Cerebellar cortex (tissue), 1 donor: ENCODE measurements around the gene PET117.
"Not testable (repeated sequence)": the region's sequence is repeated elsewhere in the genome, so short reads cannot be mapped to it uniquely, and the experiment has no call there.

Experiments
- DNase-seq: peaks from one replicate; pipeline ENCODE4 v3.0.0-alpha.2; 2015; ENCODE audit warnings: low spot score

Gene PET117

DNA sequence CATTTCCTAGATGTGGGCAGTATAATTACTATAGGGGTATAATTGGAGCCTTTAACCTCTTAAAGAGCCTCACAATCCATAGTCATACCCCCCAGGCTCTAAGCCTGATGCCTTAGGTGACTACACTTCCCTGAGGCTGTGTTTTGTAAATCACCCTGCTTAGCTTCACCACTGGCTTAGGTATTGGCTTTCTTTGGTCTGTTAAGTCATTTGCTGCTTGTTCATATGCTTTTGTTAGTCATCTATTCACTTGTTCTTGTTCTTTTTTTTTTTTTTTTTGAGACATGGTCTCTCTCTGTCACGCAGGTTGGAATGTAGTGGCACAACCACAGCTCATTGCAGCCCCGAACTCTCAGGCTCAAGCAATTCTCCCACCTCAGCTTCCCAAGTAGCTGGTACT is 26.7 kb downstream of the PET117 start:
- DNase-seq, result no peak

DNA sequence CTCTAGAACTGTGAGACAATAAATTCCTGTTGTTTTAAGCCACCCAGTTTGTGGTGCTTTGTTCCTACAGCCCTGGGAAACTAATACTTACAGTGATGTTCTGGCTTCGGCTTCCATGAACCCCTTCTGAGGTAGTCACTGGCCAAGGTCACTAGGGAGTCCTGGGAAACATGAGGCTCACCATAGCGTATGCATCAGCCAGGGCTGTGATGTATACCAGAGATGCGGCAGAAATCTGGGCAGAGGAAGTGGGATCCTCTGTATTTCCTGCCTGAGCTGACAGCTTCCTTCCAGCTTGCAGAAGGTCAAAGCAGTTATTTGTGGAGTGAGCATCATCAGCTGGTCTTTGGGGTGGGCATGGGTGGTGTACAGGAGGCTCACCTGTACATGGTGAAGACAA is 27.9 kb downstream of the PET117 start:
- no peak for DNase-seq

- DNase-seq, result no peak
These were observed 28.7 kb downstream of the PET117 start for GRCh38 chr20:18166241-18166881.

DNA sequence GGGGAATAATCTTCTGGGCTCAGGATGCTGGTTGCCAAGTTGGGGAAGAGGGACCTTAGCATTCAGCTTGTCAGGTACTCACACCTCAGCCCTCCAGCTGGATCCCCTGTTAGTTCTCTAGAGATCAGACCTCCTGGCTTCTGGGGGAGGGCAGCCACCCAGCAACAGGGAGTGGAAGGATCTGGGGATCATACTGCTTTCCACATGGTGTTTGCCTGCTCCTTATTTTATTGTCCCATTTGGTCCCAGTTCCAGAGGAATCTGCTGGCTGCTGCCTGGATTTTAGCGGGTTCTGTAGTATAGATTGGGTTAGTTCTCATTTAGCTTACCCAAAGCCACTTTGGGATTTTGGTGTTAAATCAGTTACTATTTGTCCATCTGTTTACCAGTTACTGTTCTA is 29.3 kb downstream of the PET117 start:
- no peak for DNase-seq

DNA sequence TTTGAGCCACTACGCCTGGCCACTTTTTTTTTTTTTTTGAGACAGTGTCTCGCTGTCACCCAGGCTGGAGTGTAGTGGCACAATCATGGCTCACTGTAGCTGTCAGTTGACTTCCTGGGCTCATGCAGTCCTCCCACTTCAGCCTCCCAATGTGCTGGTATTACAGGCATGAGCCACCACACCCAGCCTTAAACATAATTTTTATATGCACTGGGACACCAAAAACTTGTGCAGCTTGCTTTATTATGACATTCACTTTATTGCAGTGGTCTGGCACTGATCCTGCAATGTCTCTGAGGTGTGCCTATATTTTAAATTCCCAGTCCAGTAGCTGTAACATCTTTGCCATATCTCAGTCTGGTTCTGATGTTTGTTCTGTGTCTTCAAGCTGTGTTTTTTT is 34.7 kb downstream of the PET117 start:
- DNase-seq, result no peak

DNA sequence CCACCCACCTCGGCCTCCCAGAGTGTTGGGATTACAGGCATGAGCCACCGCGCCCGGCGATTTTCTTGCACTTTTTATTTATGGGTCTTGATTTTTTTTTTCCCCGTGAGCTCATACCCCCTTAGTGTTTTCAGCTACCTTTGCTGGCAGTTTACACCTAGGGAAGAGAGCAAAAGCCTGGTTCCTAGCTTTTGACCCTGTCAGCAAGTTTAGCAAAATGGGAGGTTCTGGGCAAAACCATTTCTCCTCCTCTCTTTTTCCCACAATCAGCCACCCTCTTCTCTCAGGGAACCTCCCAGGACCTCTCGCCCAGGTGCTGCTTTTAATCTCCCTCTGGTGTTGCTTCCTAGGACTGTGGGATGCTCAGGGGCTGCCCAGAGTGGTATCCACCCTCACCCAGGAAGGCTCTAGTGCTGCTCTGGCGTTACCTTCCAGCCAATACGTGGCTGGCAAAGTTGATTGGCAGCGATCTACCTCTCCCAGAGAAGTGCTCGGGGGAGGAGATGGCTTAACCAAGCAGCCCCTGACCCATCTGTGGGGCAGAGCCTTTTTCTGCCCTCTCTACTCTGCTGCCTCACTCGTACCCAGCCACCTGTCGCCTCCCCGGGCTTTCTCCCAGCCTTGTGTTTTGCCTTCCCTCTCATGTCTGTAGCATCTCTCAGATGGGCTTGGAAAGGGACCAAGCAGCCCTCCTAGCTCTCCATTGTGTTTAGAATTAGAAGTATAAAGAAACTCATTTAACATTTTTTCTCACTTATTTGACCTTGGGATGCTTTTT is 37.4 kb downstream of the PET117 start:
- DNase-seq, result no peak

DNA sequence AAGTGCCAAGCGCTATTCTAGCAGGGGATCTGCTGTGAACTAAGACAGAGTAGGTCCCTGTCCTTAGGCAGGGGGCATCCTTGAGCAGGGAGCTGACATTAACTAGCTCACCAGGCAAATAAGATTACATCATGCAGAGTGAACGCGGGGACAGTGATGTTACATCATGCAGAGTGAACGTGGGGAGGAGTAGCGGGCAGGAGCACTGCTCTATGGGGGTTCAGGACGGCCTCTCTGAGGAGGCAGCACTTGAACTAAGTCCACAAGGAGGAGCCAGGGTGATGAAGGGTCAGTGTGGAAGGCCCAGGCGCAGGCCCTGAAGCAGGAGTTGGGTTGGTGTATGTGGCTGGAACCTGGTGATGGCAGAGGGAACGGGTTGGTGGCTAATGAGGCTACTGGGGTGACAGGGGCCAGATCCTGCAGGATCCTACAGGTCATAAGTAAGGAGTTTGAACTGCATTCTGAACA is 38.7 kb downstream of the PET117 start:
- no peak for DNase-seq

DNA sequence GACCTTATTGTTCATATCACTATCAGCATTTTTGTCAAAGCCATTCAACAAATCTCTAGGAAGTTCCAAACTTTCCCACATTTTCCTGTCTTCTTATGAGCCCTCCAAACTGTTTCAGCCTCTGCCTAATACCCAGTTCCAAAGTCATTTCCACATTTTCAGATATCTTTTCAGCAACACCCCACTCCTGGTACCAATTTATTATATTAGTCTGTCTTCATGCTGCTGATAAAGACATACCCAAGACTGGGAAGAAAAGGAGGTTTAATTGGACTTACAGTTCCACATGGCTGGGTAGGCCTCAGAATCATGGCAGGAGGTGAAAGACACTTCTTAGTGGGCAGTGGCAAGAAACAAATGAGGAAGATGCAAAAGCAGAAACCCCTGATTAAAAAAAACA is 42.7 kb downstream of the PET117 start:
- DNase-seq, result not testable (repeated sequence)

DNA sequence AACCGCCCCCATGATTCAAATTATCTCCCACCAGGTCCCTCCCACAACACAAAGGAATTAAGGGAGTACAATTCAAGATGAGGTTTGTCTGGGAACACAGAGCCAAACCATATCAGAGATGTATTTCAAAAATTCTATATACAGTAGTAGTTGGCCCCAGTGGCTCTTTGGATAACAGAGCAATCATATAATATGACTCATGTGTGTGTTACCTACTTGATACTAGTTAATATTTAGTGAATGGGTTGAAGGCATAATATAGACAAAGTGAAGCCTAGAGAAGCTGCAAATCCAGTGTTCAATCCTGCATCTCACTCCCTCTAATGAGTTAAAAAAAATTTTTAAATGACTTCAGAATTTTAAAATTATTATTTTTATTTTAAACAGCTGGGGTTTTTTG is 43.2 kb downstream of the PET117 start:
- no peak for DNase-seq

GRCh38 chr20:18187020-18187419 is 49.4 kb downstream of the PET117 start:
- DNase-seq, result no peak

DNA sequence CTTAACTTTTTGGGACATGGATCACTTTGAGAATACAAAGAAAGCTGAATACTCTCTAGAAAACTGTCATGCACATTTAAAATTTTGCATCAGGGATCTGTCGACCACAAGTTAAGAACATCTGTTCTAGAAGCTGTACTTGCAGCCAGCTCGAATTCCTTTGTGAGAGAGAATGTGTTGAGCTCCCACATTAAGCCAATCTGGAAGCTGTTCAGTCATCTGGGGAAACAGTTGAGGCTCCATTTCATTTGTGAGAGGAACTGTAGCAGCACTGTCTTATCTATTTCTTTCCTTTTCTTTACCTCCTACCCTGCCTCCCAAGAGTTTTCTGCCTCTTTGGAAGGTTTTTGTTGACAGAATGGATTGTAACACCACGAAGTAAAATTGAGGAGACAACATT is 50.8 kb downstream of the PET117 start:
- DNase-seq, result no peak

DNA sequence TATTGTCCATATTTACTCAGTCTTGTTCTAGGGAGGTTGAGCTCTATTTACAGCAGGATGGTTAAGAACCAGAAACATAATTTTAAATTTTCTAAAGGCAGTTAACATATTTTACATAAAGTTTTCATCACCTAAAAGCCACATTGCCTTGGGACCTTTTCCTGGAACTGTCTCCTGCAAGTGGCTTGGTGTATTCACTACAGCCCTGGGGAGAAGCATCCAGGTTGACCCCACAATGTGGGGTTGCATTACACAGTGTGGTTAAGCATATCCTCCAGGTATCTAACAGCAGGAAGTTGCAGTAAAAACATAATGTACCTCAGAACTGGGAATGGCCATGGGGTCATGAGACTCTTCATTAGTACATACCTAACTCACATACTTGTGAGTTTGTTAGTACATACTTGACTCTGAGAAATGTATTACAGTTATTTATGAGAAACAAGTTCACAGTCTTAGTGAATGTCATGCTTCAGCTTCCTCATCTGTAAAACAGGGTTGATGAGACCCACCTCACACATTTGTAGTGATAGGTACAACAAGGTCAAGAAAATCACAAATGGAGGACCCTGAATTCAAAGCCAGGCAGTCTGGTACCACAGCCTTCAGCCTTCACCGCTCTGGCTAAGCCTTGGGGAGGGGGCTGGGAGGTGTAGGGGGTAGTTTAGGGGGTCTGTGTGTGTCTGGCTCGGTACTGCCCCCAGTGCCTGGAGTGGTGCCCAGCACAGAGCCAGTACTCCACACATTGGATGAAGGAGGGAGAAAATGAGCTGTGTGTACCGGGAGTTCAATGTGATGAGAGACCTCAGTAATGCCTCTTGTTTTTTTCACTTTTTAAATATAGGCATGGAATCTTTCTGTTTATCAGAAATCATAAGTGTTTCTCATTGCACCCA is 52.9 kb downstream of the PET117 start:
- no peak for DNase-seq

DNA sequence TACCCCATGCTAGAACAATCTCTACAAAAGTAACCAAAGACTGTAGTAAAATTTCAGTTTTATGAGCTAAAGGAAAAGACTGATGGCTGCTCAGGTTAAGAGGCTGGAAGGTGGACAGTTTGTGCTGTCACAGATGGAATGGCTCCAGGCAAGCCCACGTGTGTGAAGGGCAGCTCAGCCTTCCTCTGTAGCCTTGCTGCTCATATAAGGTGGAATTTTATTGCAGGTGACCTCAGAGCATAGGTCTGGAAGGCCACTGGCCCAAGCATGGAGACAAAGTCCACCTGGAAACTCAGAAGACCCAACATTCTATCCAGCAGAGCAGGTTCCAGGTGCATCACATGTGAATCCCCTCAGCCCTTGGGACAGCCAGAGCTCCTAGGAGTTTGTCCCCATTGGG is 53.6 kb downstream of the PET117 start:
- no peak for DNase-seq
